Kidney epithelial cell (primary cell): ENCODE results near the gene MBNL2. TPM values are rescaled to one million over a fixed set of nuclear protein-coding genes. Genes with fewer than 3 reads are reported as not detected.
A peak's percentile ranks its signal among the peaks of the same experiment; 100 is the strongest.

ENCODE experiments used
- DNase-seq: peaks from one replicate; pipeline ENCODE4 v3.0.0-alpha.2; 2010; ENCODE audit warnings: low read depth
- H3K27me3 ChIP-seq: 2 replicates; pipeline ENCODE4 v1.6.0; 2011; ENCODE audit warnings: low read length; ENCODE audit not compliant: control insufficient read depth, insufficient read depth
- H3K36me3 ChIP-seq: 2 replicates; pipeline ENCODE4 v1.5.1; 2011; ENCODE audit warnings: low read length; ENCODE audit not compliant: control insufficient read depth, insufficient read depth
- H3K4me3 ChIP-seq: 2 replicates; pipeline ENCODE4 v1.5.1; 2011; ENCODE audit warnings: low read depth, mild to moderate bottlenecking, control low read depth, low read length
- total RNA-seq: library from RNA; depleted of rRNA; stranded (reverse); fragments of >200 nt; gene quantifications from 2 replicates; pipeline ENCODE4 v1.2.3, GENCODE V29; 2015
- TF ChIP-seq, protein P1 (sequence below): IDR thresholded peaks from 2 replicates; pipeline ENCODE4 v1.5.1; 2011; ENCODE audit warnings: mild to moderate bottlenecking, moderate library complexity, low read length, control low read depth, inconsistent platforms; ENCODE audit not compliant: insufficient read depth, poor library complexity, severe bottlenecking

MBNL2 gene
- total RNA-seq, 1 donor from 2014 or later, result 42.4 TPM

DNA sequence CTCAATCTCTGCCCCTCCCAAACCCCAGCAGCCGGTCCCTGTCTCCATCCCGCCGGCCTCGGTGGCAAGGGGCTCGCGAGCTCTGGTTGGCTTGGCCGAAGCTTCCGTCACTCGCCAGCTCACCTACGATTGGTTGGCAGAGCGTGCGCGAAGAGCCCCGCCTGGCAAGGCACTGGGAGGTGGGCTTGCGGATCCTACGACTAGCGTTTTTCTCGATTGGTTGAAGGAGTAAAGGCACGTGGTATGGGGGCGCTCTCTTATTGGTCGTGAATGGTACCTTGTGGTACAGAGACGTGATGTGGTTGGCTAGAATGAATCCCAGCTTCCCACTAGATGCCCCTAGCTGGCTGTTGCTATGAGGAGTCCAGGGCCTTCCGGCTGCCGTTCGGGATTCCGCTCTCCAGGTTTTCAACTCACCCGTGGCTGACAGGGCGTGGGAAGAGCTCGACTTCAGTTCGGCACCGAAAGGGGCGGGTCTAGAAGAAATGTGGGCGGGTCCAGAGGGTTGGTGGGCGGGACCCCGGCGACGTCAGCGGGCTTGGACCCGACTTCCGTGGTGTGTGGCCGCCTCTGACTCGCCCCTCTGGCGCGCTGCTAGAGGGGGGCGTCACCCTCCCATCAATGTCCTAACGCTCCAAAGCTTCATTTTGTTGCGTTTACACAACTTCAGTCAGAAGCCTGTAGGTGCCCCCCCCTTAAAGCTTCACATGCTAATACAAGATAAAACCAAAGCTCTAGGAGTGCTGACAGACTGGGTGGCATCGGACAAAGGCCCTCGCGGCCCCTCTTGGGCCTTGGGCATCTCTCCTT is 211.0 kb downstream of the MBNL2 start:
- TF ChIP-seq, protein P1, sequence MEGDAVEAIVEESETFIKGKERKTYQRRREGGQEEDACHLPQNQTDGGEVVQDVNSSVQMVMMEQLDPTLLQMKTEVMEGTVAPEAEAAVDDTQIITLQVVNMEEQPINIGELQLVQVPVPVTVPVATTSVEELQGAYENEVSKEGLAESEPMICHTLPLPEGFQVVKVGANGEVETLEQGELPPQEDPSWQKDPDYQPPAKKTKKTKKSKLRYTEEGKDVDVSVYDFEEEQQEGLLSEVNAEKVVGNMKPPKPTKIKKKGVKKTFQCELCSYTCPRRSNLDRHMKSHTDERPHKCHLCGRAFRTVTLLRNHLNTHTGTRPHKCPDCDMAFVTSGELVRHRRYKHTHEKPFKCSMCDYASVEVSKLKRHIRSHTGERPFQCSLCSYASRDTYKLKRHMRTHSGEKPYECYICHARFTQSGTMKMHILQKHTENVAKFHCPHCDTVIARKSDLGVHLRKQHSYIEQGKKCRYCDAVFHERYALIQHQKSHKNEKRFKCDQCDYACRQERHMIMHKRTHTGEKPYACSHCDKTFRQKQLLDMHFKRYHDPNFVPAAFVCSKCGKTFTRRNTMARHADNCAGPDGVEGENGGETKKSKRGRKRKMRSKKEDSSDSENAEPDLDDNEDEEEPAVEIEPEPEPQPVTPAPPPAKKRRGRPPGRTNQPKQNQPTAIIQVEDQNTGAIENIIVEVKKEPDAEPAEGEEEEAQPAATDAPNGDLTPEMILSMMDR, result no peak
- Histone ChIP-seq H3K27me3 (no peaks in the 10 kb centered on the region), H3K4me3 (peak overlapping the region; percentile 65), H3K36me3 (no peaks in the 10 kb centered on the region)
- DNase-seq, result peak; percentile 100

GRCh38 chr13:97433727-97434396 is 211.7 kb downstream of the MBNL2 start, which contains the start of gene RAP2A:
RAP2A (plus strand) TSS chr13:97434169; CDS start chr13:97434471, 302 bp downstream.
- no peaks in the 10 kb centered on the region for H3K36me3 ChIP-seq
- peak; percentile 64 for DNase-seq
- peak within 1 kb of the TSS; percentile 62 for H3K4me3 ChIP-seq
- H3K27me3 ChIP-seq, result no peaks in the 10 kb centered on the region
- TF ChIP-seq, protein P1, result no peak

DNA sequence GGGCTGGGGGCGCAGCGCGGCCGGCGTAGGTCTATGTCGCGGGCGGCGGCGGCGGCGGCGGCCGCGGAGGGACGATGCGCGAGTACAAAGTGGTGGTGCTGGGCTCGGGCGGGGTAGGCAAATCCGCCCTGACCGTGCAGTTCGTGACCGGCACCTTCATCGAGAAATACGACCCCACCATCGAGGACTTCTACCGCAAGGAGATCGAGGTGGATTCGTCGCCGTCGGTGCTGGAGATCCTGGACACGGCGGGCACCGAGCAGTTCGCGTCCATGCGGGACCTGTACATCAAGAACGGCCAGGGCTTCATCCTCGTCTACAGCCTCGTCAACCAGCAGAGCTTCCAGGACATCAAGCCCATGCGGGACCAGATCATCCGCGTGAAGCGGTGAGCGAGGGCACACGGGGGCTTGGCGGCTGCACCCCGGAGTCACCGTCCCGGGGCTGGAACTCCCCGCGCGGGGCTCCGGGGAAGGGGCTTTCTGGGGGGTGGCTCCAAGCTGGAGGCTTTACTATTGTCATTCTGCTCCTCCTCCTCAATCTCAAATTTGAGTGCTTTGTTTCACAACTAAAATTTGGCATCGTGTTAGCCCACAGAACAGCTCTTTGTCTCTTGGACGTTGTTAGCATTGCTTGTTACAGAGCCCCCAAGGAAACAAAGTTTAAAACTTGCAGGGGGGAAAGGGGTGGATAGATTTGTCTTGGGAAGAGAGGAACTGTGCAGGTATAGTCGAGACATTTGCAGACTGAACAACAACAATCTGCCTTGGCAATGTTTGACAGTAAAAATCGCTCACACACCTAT is 212.5 kb downstream of the MBNL2 start:
- Histone ChIP-seq H3K4me3 (peak overlapping the region; percentile 62), H3K36me3 (no peaks in the 10 kb centered on the region), H3K27me3 (no peaks in the 10 kb centered on the region)
- TF ChIP-seq, protein P1, result no peak
- no peak for DNase-seq

DNA sequence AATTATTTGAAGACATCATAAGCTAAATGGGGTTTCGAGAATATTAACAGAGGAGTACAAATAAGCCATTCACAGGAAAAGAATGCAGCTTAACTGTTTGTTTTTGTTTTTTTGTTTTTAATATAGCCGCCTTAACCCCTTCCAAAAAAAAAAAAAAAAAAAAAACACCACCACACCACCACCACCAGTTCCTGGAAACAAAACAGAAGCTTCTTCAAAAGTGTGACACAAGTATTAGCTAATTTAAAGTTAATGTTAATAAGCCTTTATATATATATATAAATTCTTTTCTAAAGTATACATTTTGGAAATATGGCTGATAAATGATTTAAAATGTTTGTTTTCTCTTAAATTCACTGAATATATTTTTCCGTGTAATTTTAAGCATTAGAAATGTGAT is 213.2 kb downstream of the MBNL2 start:
- Histone ChIP-seq H3K4me3 (peak overlapping the region; percentile 62), H3K27me3 (no peaks in the 10 kb centered on the region), H3K36me3 (no peaks in the 10 kb centered on the region)
- TF ChIP-seq, protein P1, result no peak
- no peak for DNase-seq

- Histone ChIP-seq H3K27me3 (no peaks in the 10 kb centered on the region), H3K36me3 (no peaks in the 10 kb centered on the region), H3K4me3 (peak overlapping the region; percentile 35)
- TF ChIP-seq, protein P1, result no peak
- no peak for DNase-seq
Observed at GRCh38 chr13:97435794-97436193, 213.7 kb downstream of the MBNL2 start.
